GM23338 (cell line): ENCODE data around the gene DNAAF8. TPM values are rescaled to one million over a fixed set of nuclear protein-coding genes. Genes with fewer than 3 reads are reported as not detected.

ENCODE experiments used
- ATAC-seq: fragments of 200-7000 bp; cut with Tn5 transposase; 3 replicates; pipeline ENCODE4 v1.9.1; 2020
- DNase-seq: peaks from one replicate; pipeline ENCODE4 v3.0.0-alpha.2; 2015; ENCODE audit warnings: low spot score
- H2AFZ ChIP-seq: fragments of 200-600 bp; sonication (generic); 2 replicates; pipeline ENCODE4 v1.8.0; 2016; ENCODE audit warnings: antibody characterized with exemption, mild to moderate bottlenecking, moderate library complexity
- H3F3A ChIP-seq: fragments of 200-600 bp; sonication (generic); replicated peaks from 2 replicates; pipeline ENCODE4 v1.8.0; 2017; ENCODE audit warnings: antibody characterized with exemption, mixed run types, low read depth
- H3K27ac ChIP-seq: fragments of 200-600 bp; sonication (generic); 2 replicates; pipeline ENCODE4 v1.6.1; 2016; ENCODE audit warnings: low read depth
- H3K27me3 ChIP-seq: fragments of 200-600 bp; sonication (generic); 2 replicates; pipeline ENCODE4 v1.8.0; 2016; ENCODE audit warnings: mild to moderate bottlenecking, mixed run types, moderate library complexity; ENCODE audit not compliant: insufficient read depth
- H3K36me3 ChIP-seq: fragments of 200-600 bp; sonication (generic); 2 replicates; pipeline ENCODE4 v1.8.0; 2016; ENCODE audit warnings: mild to moderate bottlenecking; ENCODE audit not compliant: insufficient read depth
- H3K4me1 ChIP-seq: fragments of 200-600 bp; sonication (generic); 2 replicates; pipeline ENCODE4 v1.8.0; 2016; ENCODE audit warnings: mild to moderate bottlenecking, moderate library complexity; ENCODE audit not compliant: insufficient read depth
- H3K4me2 ChIP-seq: fragments of 200-600 bp; sonication (generic); 2 replicates; pipeline ENCODE4 v1.7.1; 2017; ENCODE audit warnings: mixed run types
- H3K4me3 ChIP-seq: fragments of 200-600 bp; sonication (generic); 2 replicates; pipeline ENCODE4 v1.6.1; 2016; ENCODE audit warnings: mixed run types
- H3K79me2 ChIP-seq: fragments of 200-600 bp; sonication (generic); replicated peaks from 2 replicates; pipeline ENCODE4 v1.8.0; 2017; ENCODE audit warnings: mild to moderate bottlenecking; ENCODE audit not compliant: insufficient read depth
- H3K9me2 ChIP-seq: fragments of 200-600 bp; sonication (generic); 2 replicates; pipeline ENCODE4 v1.8.0; 2017; ENCODE audit not compliant: insufficient read depth
- H4K20me1 ChIP-seq: fragments of 200-600 bp; sonication (generic); replicated peaks from 2 replicates; pipeline ENCODE4 v1.8.0; 2017; ENCODE audit warnings: mild to moderate bottlenecking; ENCODE audit not compliant: insufficient read depth
- H3K27ac Mint-ChIP-seq: 2 replicates; pipeline ENCODE4 v1.8.0; 2020; ENCODE audit warnings: inconsistent platforms, mild to moderate bottlenecking, moderate library complexity, mixed read lengths
- H3K27me3 Mint-ChIP-seq: 3 replicates; pipeline ENCODE4 v1.8.0; 2022; ENCODE audit warnings: low read depth, mild to moderate bottlenecking, moderate library complexity, mixed read lengths, inconsistent platforms; ENCODE audit not compliant: insufficient read depth, poor library complexity
- H3K36me3 Mint-ChIP-seq: 3 replicates; pipeline ENCODE4 v1.8.0; 2021; ENCODE audit warnings: low read depth, mild to moderate bottlenecking, inconsistent platforms, moderate library complexity, mixed read lengths
- H3K4me1 Mint-ChIP-seq: 3 replicates; pipeline ENCODE4 v1.8.0; 2020; ENCODE audit warnings: mild to moderate bottlenecking, inconsistent platforms, mixed read lengths
- H3K4me3 Mint-ChIP-seq: 3 replicates; pipeline ENCODE4 v1.8.0; 2021; ENCODE audit warnings: moderate library complexity, mild to moderate bottlenecking, inconsistent platforms, mixed read lengths
- H3K9me3 Mint-ChIP-seq: 3 replicates; pipeline ENCODE4 v1.8.0; 2020; ENCODE audit warnings: moderate library complexity, mild to moderate bottlenecking, inconsistent platforms, mixed read lengths
- CREB1 ChIP-seq: fragments of 250-450 bp; sonication (Bioruptor Pico); IDR thresholded peaks from 2 replicates; pipeline ENCODE4 v1.5.0; 2020; ENCODE audit warnings: low read depth, mild to moderate bottlenecking, moderate library complexity
- CTCF ChIP-seq, 2 experiments: fragments of 200-600 bp in 1 of 2; sonication (generic) in 1 of 2; conservative IDR thresholded peaks; 2 replicates each; pipeline versions ENCODE4 v1.5.1 to v1.6.1; 2016 to 2017; ENCODE audit warnings: antibody characterized with exemption in 2 of 2, low read depth in 2 of 2, mild to moderate bottlenecking in 2 of 2, moderate library complexity in 1 of 2
- ETS1 ChIP-seq: IDR thresholded peaks from 2 replicates; pipeline ENCODE4 v1.6.1; 2016; ENCODE audit warnings: antibody characterized with exemption
- EZH2 ChIP-seq: fragments of 200-600 bp; sonication (generic); IDR thresholded peaks from one replicate; pipeline ENCODE4 v1.8.0; 2017; ENCODE audit warnings: antibody characterized with exemption, mild to moderate bottlenecking, low read depth; ENCODE audit not compliant: unreplicated experiment
- EZH2phosphoT487 ChIP-seq: fragments of 200-600 bp; sonication (generic); IDR thresholded peaks from one replicate; pipeline ENCODE4 v1.8.1; 2018; ENCODE audit warnings: antibody characterized with exemption; ENCODE audit not compliant: unreplicated experiment
- JUNB ChIP-seq: IDR thresholded peaks from one replicate; pipeline ENCODE4 v1.6.1; 2016; ENCODE audit warnings: antibody characterized with exemption; ENCODE audit not compliant: unreplicated experiment
- NANOG ChIP-seq: IDR thresholded peaks from 2 replicates; pipeline ENCODE4 v1.6.1; 2016; ENCODE audit warnings: antibody characterized with exemption, borderline replicate concordance
- POLR2AphosphoS5 ChIP-seq: IDR thresholded peaks from 2 replicates; pipeline ENCODE4 v1.6.1; 2016; ENCODE audit warnings: antibody characterized with exemption, low read depth
- REST ChIP-seq: IDR thresholded peaks from one replicate; pipeline ENCODE4 v1.6.1; 2018; ENCODE audit warnings: antibody characterized with exemption; ENCODE audit not compliant: unreplicated experiment
- STAT1 ChIP-seq: IDR thresholded peaks from one replicate; pipeline ENCODE4 v1.6.1; 2016; ENCODE audit warnings: antibody characterized with exemption; ENCODE audit not compliant: unreplicated experiment
- ZNF114 ChIP-seq: fragments of 250-450 bp; sonication (Bioruptor Pico); IDR thresholded peaks from 2 replicates; pipeline ENCODE4 v1.5.0; 2020; ENCODE audit warnings: mild to moderate bottlenecking, moderate library complexity
- ZNF331 ChIP-seq: fragments of 250-450 bp; sonication (Bioruptor Pico); IDR thresholded peaks from 2 replicates; pipeline ENCODE4 v1.5.0; 2020; ENCODE audit warnings: low read depth, mild to moderate bottlenecking, moderate library complexity
- ZNF462 ChIP-seq: fragments of 250-450 bp; sonication (Bioruptor Pico); IDR thresholded peaks from 2 replicates; pipeline ENCODE4 v1.5.0; 2020; ENCODE audit warnings: mild to moderate bottlenecking, moderate library complexity
- polyA plus RNA-seq: library from polyadenylated mRNA; unstranded; fragments of >200 nt; fragmentation: Nextera tagmentation; extraction: Ambion mirVana; gene quantifications from 2 replicates; pipeline ENCODE4 v1.2.1, GENCODE V29; 2016
- total RNA-seq: library from RNA; depleted of rRNA; stranded (reverse); fragments of >200 nt; shearing (Covaris generic); gene quantifications from 2 replicates; pipeline ENCODE4 v1.2.3, GENCODE V29; 2014

Gene DNAAF8
- total and polyA plus RNA-seq, 2 experiments from 2014 or later, result 0.34 to 1.3 TPM

- H2AFZ ChIP-seq, result no peak overlapping the region
- H3K36me3 ChIP-seq, result no peaks in the 10 kb centered on the region
- H3K4me2 ChIP-seq, result no peak overlapping the region
- H3K27ac ChIP-seq, result no peak overlapping the region
- peaks cover 8% of the 10 kb centered on the region; the same call in 1 of the 3 replicates for H3K36me3 Mint-ChIP-seq
- H3K9me2 ChIP-seq, result no peaks in the 10 kb centered on the region
- H3K79me2 ChIP-seq, result no peaks in the 10 kb centered on the region
- no peak overlapping the region for H3K4me3 Mint-ChIP-seq
- no peaks in the 10 kb centered on the region; the same call in 1 of the 2 replicates for H3F3A ChIP-seq
- H3K27me3 ChIP-seq, result no peaks in the 10 kb centered on the region
- peaks cover 13% of the 10 kb centered on the region for H3K27me3 Mint-ChIP-seq
- TF ChIP-seq JUNB, result no peak
- TF ChIP-seq CREB1 (CRISPR knock-in tag), result no peak
- TF ChIP-seq STAT1, result no peak
- TF ChIP-seq NANOG, result no peak
- TF ChIP-seq EZH2phosphoT487, result no peak
- no peak for TF ChIP-seq POLR2AphosphoS5
- no peak for TF ChIP-seq REST
- TF ChIP-seq ZNF331 (CRISPR knock-in tag), result no peak
- no peak for TF ChIP-seq CTCF (conservative IDR thresholded peaks at IDR 0.05; ENCODE audit: low read depth in 2 of 2)
- TF ChIP-seq EZH2, result no peak
- TF ChIP-seq ETS1, result no peak
- TF ChIP-seq ZNF462, result no peak
- no peak for TF ChIP-seq ZNF114 (CRISPR knock-in tag)
- H4K20me1 ChIP-seq, result no peaks in the 10 kb centered on the region
- DNase-seq (no peak), ATAC-seq (no peak)
- H3K27ac Mint-ChIP-seq, result no peak overlapping the region
- no peaks in the 10 kb centered on the region for H3K4me1 Mint-ChIP-seq
- no peak overlapping the region for H3K4me3 ChIP-seq
- no peaks in the 10 kb centered on the region; the same call in 2 of the 3 replicates for H3K9me3 Mint-ChIP-seq
- no peaks in the 10 kb centered on the region; the same call in 1 of the 2 replicates for H3K4me1 ChIP-seq
Observed at GRCh38 chr16:4688674-4689045, 45.7 kb upstream of the DNAAF8 start.
